Measurements from ENCODE around the gene THOC5.
"Not testable (repeated sequence)": the region's sequence is repeated elsewhere in the genome, so short reads cannot be mapped to it uniquely, and the experiment has no call there.

Gene THOC5

GRCh38 chr22:29553351-29554224 lies at the start of gene THOC5:
TSS of gene THOC5 (minus strand) at chr22:29553757. CDS start at chr22:29549147, 4,610 bp downstream.
- peak; percentile 85 for DNase-seq (ENCODE audit: low read depth)

DNA sequence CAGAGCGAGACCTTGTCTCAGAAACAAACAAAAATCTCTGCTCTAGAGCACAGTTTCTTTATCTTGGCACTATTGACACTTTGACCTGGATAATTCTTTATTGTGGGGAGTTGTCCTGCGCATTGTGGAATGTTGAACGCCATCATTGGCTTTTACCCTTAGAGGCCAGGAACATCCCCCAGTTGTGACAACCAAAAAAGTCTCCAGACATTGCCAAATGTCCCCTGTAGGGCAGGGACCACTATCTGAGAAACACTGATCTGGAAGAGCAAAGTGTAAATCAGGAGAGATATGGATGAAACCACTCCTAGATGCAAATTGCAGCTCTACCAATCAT lies 45.1 kb upstream of the THOC5 start:
- DNase-seq (ENCODE audit: low read depth): no peak

- not testable (repeated sequence) for DNase-seq (ENCODE audit: low read depth)
Observed at GRCh38 chr22:29597871-29598683, 44.5 kb upstream of the THOC5 start.

GRCh38 chr22:29596408-29596807 lies 42.9 kb upstream of the THOC5 start:
- DNase-seq (ENCODE audit: low read depth): no peak

GRCh38 chr22:29594447-29594846 lies 40.9 kb upstream of the THOC5 start:
- DNase-seq (ENCODE audit: low read depth): not testable (repeated sequence)

DNA sequence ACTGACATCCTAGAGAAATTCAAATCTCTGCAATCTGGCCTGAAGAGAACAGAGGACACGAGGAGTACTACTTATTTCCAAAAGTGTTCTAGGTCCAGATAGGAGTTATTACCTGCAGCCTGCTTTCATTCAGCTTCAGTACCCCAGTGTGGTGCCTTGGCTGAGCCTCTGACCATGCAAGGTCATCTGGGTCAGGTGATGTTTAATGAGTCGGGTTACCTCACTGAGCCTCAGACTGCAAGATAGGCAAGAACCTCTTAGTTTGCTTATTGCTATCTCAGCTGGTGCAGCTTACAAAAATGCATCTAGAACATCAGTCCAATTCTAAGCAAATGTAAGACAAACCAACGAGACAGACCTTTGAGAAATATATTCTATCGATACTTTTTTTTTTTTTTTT lies 40.4 kb upstream of the THOC5 start:
- no peak for DNase-seq (ENCODE audit: low read depth)

- no peak for DNase-seq (ENCODE audit: low read depth)
Observed at GRCh38 chr22:29587938-29588699, 34.6 kb upstream of the THOC5 start.

DNA sequence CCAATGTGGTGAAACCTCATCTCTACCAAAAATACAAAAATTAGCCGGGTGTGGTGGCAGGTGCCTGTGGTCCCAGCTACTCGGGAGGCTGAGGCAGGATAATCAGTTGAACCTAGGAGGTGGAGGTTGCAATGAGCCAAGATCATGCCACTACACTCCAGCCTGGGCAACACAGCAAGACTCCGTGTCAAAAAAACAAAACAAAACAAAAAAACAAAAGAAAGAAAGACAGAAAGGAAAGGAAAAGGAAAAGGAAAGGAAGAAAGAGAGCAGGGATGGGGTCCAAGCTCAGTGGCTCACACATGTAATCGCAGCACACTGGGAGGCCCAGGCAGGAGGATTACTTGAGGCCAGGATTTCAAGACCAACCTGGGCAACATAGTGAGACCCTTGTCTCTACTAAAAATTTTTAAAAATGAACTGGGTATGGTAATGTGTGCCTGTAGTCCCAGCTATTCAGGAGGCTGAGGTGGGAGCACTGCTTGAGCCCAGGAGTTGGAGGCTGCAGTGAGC lies 32.7 kb upstream of the THOC5 start:
- not testable (repeated sequence) for DNase-seq (ENCODE audit: low read depth)

GRCh38 chr22:29584975-29585374 lies 31.4 kb upstream of the THOC5 start:
- DNase-seq (ENCODE audit: low read depth): no peak

GRCh38 chr22:29581799-29582198 lies 28.2 kb upstream of the THOC5 start:
- no peak for DNase-seq (ENCODE audit: low read depth)

GRCh38 chr22:29580200-29580810 lies 26.7 kb upstream of the THOC5 start:
- DNase-seq (ENCODE audit: low read depth): no peak

DNA sequence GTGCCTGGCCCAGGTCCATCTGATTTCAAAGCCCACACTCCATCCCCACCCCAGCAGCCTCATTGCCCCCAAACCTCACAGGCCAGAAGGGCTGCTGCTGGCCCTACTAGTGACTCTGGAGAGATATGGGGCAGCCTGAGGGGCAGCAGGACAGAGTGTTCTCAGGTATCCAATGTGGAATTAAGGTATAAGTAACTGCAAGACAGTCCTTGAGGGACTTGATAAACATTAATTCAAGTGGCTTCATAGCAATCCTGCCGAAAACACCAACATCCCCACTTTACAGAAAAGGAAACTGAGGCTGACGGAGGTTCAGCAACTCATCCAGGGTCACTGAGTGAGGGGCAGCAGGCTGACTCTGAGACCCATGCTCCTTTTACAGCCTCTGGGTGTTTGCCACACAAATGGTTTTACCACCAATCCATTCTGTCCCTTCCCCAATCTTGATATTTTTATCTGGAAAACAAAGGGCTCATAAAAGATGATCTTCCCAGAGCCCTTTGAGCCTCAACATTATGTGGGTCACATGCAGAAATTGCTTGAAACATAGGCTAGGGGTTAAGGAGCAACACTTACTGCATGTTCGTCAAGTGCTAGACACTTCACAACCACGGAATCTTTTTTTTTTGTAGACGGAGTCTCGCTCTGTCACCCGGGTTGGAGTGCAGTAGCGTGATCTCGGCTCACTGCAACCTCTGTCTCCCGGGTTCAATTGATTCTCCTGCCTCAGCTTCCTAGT lies 25.1 kb upstream of the THOC5 start:
- DNase-seq (ENCODE audit: low read depth): no peak

DNA sequence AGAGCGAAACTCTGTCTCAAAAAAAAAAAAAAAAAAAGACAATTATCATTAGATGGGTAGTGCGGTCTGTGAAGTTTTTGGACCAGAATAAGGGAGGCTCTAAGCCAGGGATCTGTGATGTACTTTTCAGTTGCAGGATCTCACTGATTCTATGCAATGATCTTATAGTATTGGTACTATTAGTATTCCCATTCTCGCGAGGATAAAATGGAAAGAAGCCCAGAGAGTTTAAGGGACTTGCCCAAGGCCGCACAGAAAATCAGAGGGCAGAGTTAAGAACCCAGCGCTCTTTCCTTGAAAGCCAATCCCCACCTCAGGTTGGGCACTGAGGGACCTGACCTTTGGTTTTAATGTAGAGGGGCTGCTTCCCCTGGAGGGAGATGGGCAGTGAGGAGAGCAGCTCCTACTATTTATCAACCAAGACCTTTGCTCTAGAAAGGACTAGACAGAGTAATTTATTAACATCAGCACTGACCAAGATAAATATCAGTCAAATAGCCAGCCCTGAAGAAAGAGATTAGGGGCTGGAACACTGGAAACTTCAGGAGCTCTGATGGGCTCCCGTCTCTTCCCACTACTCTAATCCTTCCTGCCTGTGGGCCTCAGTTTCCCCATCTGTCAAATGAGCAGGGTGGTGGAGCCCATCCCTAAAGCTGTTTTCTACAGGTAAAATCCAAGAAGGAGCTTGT lies 21.3 kb upstream of the THOC5 start:
- DNase-seq (ENCODE audit: low read depth): no peak

GRCh38 chr22:29570912-29571549 lies 17.5 kb upstream of the THOC5 start:
- no peak for DNase-seq (ENCODE audit: low read depth)

DNA sequence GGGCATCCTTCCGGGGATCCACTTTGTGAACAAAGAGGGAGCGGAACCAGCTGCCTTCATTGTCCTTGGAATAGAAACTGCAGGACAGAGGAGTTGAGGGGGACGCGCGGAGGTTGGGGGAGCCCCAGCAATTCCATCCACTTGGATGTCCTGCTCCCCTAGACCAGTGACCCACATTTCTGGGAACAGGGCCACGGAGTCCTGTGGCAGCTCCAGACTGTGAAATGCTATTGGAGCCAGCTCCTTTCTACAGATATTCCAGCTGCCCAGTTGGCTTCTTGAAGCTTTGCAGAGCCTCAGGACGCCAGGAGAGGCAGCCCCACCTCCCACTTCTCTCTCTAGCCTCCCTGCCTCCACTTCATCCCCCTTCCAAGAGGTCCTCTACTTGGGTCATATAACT lies 16.9 kb upstream of the THOC5 start:
- DNase-seq (ENCODE audit: low read depth): no peak

- DNase-seq (ENCODE audit: low read depth): no peak
Observed at GRCh38 chr22:29569011-29569678, 15.6 kb upstream of the THOC5 start.

GRCh38 chr22:29567338-29567737 lies 13.8 kb upstream of the THOC5 start:
- DNase-seq (ENCODE audit: low read depth): no peak

DNA sequence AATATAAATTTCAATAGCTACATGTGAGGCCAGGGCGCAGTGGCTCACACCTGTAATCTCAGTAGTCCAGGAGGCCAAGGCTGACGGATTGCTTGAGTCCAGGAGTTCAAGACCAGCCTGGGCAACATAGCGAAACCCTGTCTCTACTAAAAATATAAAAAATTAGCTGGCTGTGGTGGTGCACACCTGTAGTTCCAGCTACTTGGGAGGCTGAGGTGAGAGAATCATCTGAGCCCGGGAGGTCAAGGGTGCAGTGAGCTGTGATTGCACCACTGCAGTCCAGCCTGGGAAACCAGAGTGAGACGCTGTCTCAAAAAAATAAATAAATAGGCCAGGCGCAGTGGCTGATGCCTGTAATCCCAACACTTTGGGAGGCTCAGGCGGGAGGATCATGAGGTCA lies 13.0 kb upstream of the THOC5 start:
- not testable (repeated sequence) for DNase-seq (ENCODE audit: low read depth)

Data from stimulated activated CD4-positive, alpha-beta T cell treated with anti-CD3 and anti-CD28 coated beads, Interleukin-2, amount 100 ng/mL, for 4 hours (primary cell).